ENCODE data around the gene KIF13A. TPM values are rescaled to one million over a fixed set of nuclear protein-coding genes. Genes with fewer than 3 reads are reported as not detected.
"Not testable (repeated sequence)": the region's sequence is repeated elsewhere in the genome, so short reads cannot be mapped to it uniquely, and the experiment has no call there.

KIF13A gene
- total and polyA plus RNA-seq, 12 donors = 17.4 to 91.6 (median 52.3) TPM

- intact Hi-C loops (cut with DNase I) = no loop called here
Measured at GRCh38 chr6:18019539-18020534, 32.4 kb upstream of the KIF13A start.

GRCh38 chr6:18019133-18019532 lies 31.7 kb upstream of the KIF13A start:
- intact Hi-C loops (cut with DNase I); H3K27ac ChIP-seq; H3K4me3 ChIP-seq; H3K36me3 ChIP-seq (replicated peaks in 1 of 2); H3K9me3 ChIP-seq (replicated peaks in 1 of 3); H3K4me1 ChIP-seq (replicated peaks in 1 of 2); H3K27me3 ChIP-seq: not testable (repeated sequence)
- peak in 1 of 7 donors; percentile 9 for DNase-seq
- 67 to 84% (median 80%) methylated on average over 4 of the region's 4 CpGs for WGBS, 4 donors

More at GRCh38 chr6:18019539-18020534, 32.4 kb upstream of the KIF13A start:
- Histone ChIP-seq H3K4me3 (no peak overlapping the region), H3K9me3 (replicated peaks in 1 of 3) (no peaks in the 10 kb centered on the region), H3K27me3 (no peaks in the 10 kb centered on the region), H3K4me1 (replicated peaks in 1 of 2) (no peaks in the 10 kb centered on the region), H3K27ac (no peak overlapping the region), H3K36me3 (replicated peaks in 1 of 2) (no peaks in the 10 kb centered on the region)
- TF ChIP-seq POLR2A (IDR thresholded peaks at IDR 0.05) = no peak
- 54 to 87% (median 73%) methylated on average over 37 to 75 of the region's 75 CpGs for WGBS, 4 donors
- DNase-seq = peak in 1 of 7 donors; percentile 38

- no peaks in the 10 kb centered on the region for H3K27me3 ChIP-seq
- no peak for DNase-seq
- no peak for TF ChIP-seq CTCF (IDR thresholded peaks at IDR 0.05)
- 72 to 84% (median 74%) methylated on average over 5 of the region's 5 CpGs for WGBS, 4 donors
- H3K36me3 ChIP-seq (replicated peaks in 1 of 2) = no peaks in the 10 kb centered on the region
- H3K4me1 ChIP-seq (replicated peaks in 1 of 2) = no peaks in the 10 kb centered on the region
- intact Hi-C loops (cut with DNase I) = no loop called here
- H3K4me3 ChIP-seq = no peak overlapping the region
- no peaks in the 10 kb centered on the region for H3K9me3 ChIP-seq (replicated peaks in 1 of 3)
- H3K27ac ChIP-seq = no peak overlapping the region
Measured at GRCh38 chr6:18016698-18017097, 29.3 kb upstream of the KIF13A start.

- no peak for TF ChIP-seq POLR2A (IDR thresholded peaks at IDR 0.05)
- TF ChIP-seq CTCF (IDR thresholded peaks at IDR 0.05) = no peak
- no peak for DNase-seq
- Histone ChIP-seq H3K27me3 (no peaks in the 10 kb centered on the region), H3K4me1 (replicated peaks in 1 of 2) (no peaks in the 10 kb centered on the region), H3K9me3 (replicated peaks in 1 of 3) (no peaks in the 10 kb centered on the region), H3K4me3 (no peak overlapping the region), H3K27ac (no peak overlapping the region), H3K36me3 (replicated peaks in 1 of 2) (no peaks in the 10 kb centered on the region)
- intact Hi-C loops (cut with DNase I) = no loop called here
Measured at GRCh38 chr6:18016133-18016532, 28.7 kb upstream of the KIF13A start.

- Histone ChIP-seq H3K4me3 (no peak overlapping the region), H3K36me3 (replicated peaks in 1 of 2) (no peaks in the 10 kb centered on the region), H3K9me3 (replicated peaks in 1 of 3) (no peaks in the 10 kb centered on the region), H3K4me1 (replicated peaks in 1 of 2) (no peaks in the 10 kb centered on the region), H3K27ac (no peak overlapping the region), H3K27me3 (no peaks in the 10 kb centered on the region)
- intact Hi-C loops (cut with DNase I) = no loop called here
- TF ChIP-seq CTCF (IDR thresholded peaks at IDR 0.05) = no peak
- TF ChIP-seq POLR2A (IDR thresholded peaks at IDR 0.05) = no peak
- WGBS, 4 donors = 94 to 97% (median 96%) methylated on average over 23 to 30 of the region's 30 CpGs
- peak in 1 of 7 donors; percentile 35 for DNase-seq
Measured at GRCh38 chr6:18011287-18011686, 23.9 kb upstream of the KIF13A start.

GRCh38 chr6:18010540-18010939 lies 23.1 kb upstream of the KIF13A start:
- H3K9me3 ChIP-seq (replicated peaks in 1 of 3); H3K4me3 ChIP-seq; H3K36me3 ChIP-seq (replicated peaks in 1 of 2); DNase-seq; H3K4me1 ChIP-seq (replicated peaks in 1 of 2); intact Hi-C loops (cut with DNase I); H3K27me3 ChIP-seq; H3K27ac ChIP-seq: not testable (repeated sequence)
- WGBS, 4 donors = 89 to 95% (median 93%) methylated on average over 4 of the region's 4 CpGs
